LNCaP clone FGC (cell line): Measurements from ENCODE around the gene MEAK7.

ENCODE experiments used
- DNase-seq: peaks from one replicate; pipeline ENCODE4 v3.0.0-alpha.2; 2011; ENCODE audit warnings: low read depth
- H3K4me3 ChIP-seq: 2 replicates; pipeline ENCODE4 v1.5.1; 2011; ENCODE audit warnings: mild to moderate bottlenecking, low read depth, low read length, control low read depth
- TF ChIP-seq, protein P1 (sequence below): IDR thresholded peaks from 2 replicates; pipeline ENCODE4 v1.5.1; 2012; ENCODE audit warnings: mild to moderate bottlenecking; ENCODE audit not compliant: control insufficient read depth, insufficient read depth; ENCODE audit errors: extremely low read depth

MEAK7 gene

DNA sequence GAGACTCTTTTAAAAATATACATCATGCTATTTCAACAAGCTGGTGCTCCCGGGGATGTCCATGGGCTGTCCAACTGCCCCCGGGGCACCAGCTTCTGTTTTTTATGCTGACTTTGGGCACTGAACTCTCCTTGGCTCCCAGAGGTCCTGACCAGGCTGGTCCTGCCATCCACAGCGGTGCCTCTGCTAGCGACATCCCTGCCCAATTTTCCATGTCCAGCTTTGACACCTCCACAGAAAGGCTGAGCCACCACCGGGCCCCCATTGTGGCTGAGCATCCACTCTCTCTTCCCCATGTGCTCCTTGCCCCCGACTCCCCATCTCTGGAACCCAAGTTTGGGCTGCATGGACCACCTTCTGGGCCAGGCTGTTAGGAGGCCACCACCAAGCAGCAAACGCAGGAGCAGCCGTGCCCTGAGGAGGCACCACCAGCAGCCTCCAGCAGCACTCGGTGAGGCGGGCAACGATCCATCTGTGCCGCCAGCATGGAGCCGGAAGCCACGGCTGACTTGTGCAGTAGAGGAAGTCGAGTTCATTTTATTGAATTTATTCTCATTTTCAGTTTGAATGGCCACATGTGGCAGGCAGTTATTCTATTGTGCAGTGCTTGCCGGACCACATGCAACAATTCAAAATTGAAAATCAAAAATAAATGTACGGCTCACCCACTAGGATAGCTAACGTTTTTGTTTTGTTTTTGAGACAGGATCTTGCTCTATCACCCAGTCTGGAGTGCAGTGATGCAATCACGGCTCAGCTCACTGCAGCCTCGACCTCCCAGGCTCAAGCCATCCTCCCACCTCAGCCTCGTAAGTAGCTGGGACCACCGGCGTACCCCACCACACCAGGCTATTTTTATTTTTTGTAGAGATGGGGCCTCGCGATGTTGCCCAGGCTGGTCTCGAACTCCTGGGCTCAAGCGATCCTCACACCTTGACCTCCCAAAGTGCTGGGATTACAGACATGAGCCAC is 2.8 kb upstream of the MEAK7 start:
- no peak for DNase-seq
- no peak overlapping the region for H3K4me3 ChIP-seq

DNA sequence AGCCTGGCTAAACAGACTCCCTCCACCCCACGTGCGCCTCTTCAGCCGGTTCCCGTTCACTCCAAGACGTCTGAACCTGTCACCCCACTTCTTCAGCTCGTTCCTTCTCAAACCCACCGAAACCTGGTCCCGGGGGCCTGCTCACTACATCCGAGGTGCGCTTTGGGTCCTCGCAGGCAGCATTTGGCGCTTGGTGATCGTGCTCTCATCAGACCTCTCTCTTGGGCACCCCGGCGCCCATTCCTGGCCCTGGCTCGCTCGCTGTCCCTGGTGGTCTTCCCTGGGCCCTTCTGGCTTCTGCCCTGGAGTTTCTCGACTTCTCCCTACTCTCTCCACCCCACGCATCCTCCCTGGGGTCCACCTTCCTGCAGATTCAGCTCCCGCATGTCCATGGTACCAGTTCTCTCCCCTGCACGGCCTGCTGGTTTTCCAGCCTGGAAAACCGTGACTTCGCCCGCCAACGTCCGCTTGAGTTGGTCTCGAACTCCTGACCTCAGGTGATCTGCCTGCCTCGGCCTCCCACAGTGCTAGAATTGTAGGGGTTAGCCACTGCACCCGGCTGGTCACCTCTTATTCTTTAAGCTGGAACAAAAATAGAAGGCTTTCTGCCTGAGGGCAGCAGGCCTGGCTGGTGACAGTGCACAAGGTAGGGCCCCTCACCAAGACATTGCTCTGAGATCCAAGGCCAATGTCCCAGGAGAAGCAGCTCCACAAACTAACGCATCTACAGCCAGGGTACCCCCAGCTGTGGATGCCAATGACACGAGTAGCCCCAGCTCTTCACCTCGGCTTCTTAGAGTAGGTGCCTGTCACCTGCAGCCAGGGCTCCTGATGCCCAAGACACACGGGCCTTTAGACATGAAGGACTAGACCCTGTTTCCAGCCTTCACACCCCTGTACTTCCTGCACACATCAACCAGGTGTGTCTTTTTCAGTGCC is 1.1 kb upstream of the MEAK7 start:
- TF ChIP-seq, protein P1, sequence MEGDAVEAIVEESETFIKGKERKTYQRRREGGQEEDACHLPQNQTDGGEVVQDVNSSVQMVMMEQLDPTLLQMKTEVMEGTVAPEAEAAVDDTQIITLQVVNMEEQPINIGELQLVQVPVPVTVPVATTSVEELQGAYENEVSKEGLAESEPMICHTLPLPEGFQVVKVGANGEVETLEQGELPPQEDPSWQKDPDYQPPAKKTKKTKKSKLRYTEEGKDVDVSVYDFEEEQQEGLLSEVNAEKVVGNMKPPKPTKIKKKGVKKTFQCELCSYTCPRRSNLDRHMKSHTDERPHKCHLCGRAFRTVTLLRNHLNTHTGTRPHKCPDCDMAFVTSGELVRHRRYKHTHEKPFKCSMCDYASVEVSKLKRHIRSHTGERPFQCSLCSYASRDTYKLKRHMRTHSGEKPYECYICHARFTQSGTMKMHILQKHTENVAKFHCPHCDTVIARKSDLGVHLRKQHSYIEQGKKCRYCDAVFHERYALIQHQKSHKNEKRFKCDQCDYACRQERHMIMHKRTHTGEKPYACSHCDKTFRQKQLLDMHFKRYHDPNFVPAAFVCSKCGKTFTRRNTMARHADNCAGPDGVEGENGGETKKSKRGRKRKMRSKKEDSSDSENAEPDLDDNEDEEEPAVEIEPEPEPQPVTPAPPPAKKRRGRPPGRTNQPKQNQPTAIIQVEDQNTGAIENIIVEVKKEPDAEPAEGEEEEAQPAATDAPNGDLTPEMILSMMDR, result no peak
- peak overlapping the region; percentile 82 for H3K4me3 ChIP-seq
- no peak for DNase-seq

More for the DNA sequence above, 2.8 kb upstream of the MEAK7 start:
- TF ChIP-seq, protein P1, result no peak

DNA sequence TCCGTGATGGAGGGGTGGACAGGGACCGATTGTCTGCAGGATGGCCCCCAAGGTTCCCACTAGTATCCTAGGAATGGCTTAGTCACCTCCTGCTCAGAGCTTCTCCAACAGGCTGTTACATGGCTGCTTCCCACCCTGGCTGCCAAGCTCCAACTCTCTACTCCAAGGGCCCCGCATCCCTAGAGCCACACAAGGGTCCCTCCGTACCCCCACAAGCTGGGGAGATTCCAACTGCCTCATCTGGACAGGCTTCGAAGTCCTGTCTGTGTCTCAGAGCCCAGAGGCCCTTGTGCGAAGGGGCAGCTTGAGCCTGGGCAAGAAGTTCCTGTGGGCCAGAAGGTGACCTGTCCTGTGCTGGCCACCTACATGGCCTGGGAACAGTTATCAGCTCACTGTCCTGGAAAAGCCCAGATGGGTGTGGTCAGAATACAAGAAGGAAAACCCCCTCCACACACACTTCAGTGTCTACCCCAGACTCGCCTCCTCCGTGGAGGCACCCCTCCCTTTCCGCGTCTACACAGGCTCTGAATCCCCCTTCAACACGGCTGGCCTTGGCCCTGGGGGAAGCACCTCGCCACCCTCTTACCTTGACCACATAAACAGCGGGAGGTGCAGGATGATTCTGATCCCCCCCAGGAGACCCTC is 586 bp downstream of the MEAK7 start:
- TF ChIP-seq, protein P1, result no peak
- DNase-seq, result no peak
- peak overlapping the region; percentile 82 for H3K4me3 ChIP-seq

DNA sequence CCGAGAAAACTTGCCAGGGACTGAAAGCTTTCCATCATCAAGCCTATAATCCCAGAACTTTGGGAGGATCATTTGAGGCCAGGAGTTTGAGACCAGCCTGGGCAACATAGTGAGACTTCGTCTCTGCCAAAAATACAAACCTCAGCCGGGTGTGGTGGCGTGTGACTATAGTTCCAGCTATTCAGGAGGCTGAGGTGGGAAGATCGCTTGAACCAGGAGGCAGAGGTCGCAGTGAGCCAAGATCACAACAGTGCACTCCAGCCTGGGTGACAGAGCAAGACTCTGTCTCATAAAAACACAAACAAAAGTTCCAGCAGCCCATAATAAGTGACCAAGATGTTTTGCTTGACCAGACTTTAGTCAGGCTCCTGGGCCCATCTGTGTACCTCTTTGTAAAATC is 1.9 kb downstream of the MEAK7 start:
- no peak for DNase-seq
- no peak overlapping the region for H3K4me3 ChIP-seq
- TF ChIP-seq, protein P1, result no peak

DNA sequence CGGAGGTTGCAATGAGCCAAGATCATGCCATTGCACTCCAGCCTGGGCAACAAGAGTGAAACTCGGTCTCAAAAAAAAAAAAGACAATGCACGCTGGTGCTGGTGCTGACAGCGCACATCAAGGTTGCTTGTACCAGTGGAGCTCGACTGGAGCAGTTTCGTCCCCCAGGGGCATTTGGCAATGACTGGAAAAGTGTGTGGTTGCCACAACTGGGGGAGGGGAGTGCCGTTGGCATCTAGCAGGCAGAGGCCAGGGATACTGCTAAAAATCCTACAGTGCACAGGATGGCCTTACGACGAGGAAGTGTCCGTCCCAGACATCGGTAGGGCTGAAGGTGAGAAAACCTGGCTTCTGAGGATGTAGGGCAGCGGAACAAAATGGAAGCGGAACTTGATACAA is 2.4 kb downstream of the MEAK7 start:
- TF ChIP-seq, protein P1, result no peak
- DNase-seq, result no peak
- H3K4me3 ChIP-seq, result no peak overlapping the region

DNA sequence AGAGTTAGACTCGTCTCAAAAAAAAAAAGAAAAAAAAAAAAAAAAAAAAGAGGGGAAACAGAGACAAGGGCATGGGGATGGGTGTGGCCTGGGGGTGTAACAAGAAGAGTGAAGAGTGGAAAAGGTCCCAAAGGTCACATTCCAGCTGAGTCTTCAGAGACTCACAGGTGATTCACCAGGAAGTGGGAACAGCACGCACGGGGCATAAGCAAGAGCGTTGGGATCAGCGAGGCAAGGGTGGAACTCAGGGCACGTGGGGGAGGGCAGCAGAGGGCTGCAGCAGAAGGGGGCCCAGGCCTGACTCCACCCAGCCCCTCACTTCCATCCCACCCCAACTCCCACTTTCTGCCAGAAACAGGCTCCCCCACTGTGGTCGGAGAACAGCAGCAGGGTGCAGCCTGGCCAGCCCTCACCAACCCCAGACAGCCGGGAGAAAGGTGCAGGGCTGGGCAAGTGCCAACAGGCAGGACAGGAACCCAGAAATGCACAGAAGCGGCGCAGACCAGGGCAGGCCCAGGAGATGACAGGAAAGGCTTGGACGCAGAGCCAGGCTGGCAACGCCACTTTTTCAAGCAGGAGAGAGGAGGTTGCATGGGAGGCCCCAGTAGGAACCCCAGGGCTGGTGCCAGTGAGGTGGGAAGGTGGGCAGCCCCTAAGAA is 3.3 kb downstream of the MEAK7 start:
- H3K4me3 ChIP-seq, result no peak overlapping the region
- DNase-seq, result no peak
- TF ChIP-seq, protein P1, result no peak
